ENCODE measurements around the gene ANKRD16.
"Not testable (repeated sequence)": the region's sequence is repeated elsewhere in the genome, so short reads cannot be mapped to it uniquely, and the experiment has no call there.

Gene ANKRD16

GRCh38 chr10:5921746-5922145, 32.1 kb upstream of the ANKRD16 start:
- Histone ChIP-seq H3K4me1 (ENCODE audit: control insufficient read depth in 2 of 2, insufficient read depth in 2 of 2, low read length in 2 of 2) (no peaks in the 10 kb centered on the region), H3K27me3 (ENCODE audit: control insufficient read depth in 2 of 2, insufficient read depth in 2 of 2, low read length in 2 of 2) (no peaks in the 10 kb centered on the region), H3K9ac (ENCODE audit: low read depth in 1 of 2, low read length in 2 of 2) (no peak overlapping the region), H3K4me3 (ENCODE audit: low read length in 2 of 2) (no peak overlapping the region), H3K27ac (ENCODE audit: low read depth in 2 of 2, low read length in 2 of 2) (no peak overlapping the region), H3K9me3 (ENCODE audit: control insufficient read depth in 2 of 2, low read length in 2 of 2) (no peaks in the 10 kb centered on the region), H3K36me3 (ENCODE audit: control insufficient read depth in 2 of 2, insufficient read depth in 2 of 2, low read length in 2 of 2) (peaks cover 80 to 84% of the 10 kb centered on the region in 2 donors)

GRCh38 chr10:5919568-5919967, 29.9 kb upstream of the ANKRD16 start:
- H3K4me3 ChIP-seq (ENCODE audit: low read length in 2 of 2) = no peak overlapping the region
- H3K9me3 ChIP-seq (ENCODE audit: control insufficient read depth in 2 of 2, low read length in 2 of 2) = no peaks in the 10 kb centered on the region
- H3K27me3 ChIP-seq (ENCODE audit: control insufficient read depth in 2 of 2, insufficient read depth in 2 of 2, low read length in 2 of 2) = no peaks in the 10 kb centered on the region
- H3K27ac ChIP-seq (ENCODE audit: low read depth in 2 of 2, low read length in 2 of 2) = no peak overlapping the region
- H3K36me3 ChIP-seq (ENCODE audit: control insufficient read depth in 2 of 2, insufficient read depth in 2 of 2, low read length in 2 of 2) = peaks cover 83 to 89% of the 10 kb centered on the region in 2 donors
- H3K9ac ChIP-seq (ENCODE audit: low read depth in 1 of 2, low read length in 2 of 2) = no peak overlapping the region
- no peaks in the 10 kb centered on the region for H3K4me1 ChIP-seq (ENCODE audit: control insufficient read depth in 2 of 2, insufficient read depth in 2 of 2, low read length in 2 of 2)

- Histone ChIP-seq H3K9me3 (ENCODE audit: control insufficient read depth in 2 of 2, low read length in 2 of 2) (no peaks in the 10 kb centered on the region), H3K4me3 (ENCODE audit: low read length in 2 of 2) (no peak overlapping the region), H3K36me3 (ENCODE audit: control insufficient read depth in 2 of 2, insufficient read depth in 2 of 2, low read length in 2 of 2) (peaks cover 83 to 89% of the 10 kb centered on the region in 2 donors), H3K27ac (ENCODE audit: low read depth in 2 of 2, low read length in 2 of 2) (no peak overlapping the region), H3K9ac (ENCODE audit: low read depth in 1 of 2, low read length in 2 of 2) (no peak overlapping the region), H3K27me3 (ENCODE audit: control insufficient read depth in 2 of 2, insufficient read depth in 2 of 2, low read length in 2 of 2) (no peaks in the 10 kb centered on the region), H3K4me1 (ENCODE audit: control insufficient read depth in 2 of 2, insufficient read depth in 2 of 2, low read length in 2 of 2) (no peaks in the 10 kb centered on the region)
These were observed 29.1 kb upstream of the ANKRD16 start for GRCh38 chr10:5918763-5919162.

DNA sequence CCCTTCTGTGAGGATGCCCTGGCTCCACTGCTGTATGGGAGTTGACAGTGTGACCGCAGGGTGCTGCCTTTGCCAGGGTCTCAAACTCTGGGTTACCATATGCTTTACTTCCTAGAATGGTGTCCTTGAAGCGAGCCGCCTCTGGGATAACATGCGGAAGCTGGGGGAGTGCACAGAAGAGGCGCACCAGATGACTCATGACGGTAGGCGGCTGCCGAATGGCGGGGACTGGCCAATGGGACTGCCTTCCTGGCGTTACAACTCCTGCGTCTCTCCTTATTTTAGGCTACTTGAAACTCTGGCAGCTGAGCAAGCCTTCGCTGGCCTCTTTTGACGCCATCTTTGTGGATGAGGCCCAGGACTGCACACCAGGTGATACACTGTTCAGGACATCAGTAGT, 27.6 kb upstream of the ANKRD16 start:
- H3K9ac ChIP-seq (ENCODE audit: low read depth in 1 of 2, low read length in 2 of 2) = no peak overlapping the region
- H3K27me3 ChIP-seq (ENCODE audit: control insufficient read depth in 2 of 2, insufficient read depth in 2 of 2, low read length in 2 of 2) = no peaks in the 10 kb centered on the region
- H3K27ac ChIP-seq (ENCODE audit: low read depth in 2 of 2, low read length in 2 of 2) = no peak overlapping the region
- H3K4me1 ChIP-seq (ENCODE audit: control insufficient read depth in 2 of 2, insufficient read depth in 2 of 2, low read length in 2 of 2) = no peaks in the 10 kb centered on the region
- peaks cover 84 to 89% of the 10 kb centered on the region in 2 donors for H3K36me3 ChIP-seq (ENCODE audit: control insufficient read depth in 2 of 2, insufficient read depth in 2 of 2, low read length in 2 of 2)
- H3K9me3 ChIP-seq (ENCODE audit: control insufficient read depth in 2 of 2, low read length in 2 of 2) = no peaks in the 10 kb centered on the region
- H3K4me3 ChIP-seq (ENCODE audit: low read length in 2 of 2) = no peak overlapping the region

DNA sequence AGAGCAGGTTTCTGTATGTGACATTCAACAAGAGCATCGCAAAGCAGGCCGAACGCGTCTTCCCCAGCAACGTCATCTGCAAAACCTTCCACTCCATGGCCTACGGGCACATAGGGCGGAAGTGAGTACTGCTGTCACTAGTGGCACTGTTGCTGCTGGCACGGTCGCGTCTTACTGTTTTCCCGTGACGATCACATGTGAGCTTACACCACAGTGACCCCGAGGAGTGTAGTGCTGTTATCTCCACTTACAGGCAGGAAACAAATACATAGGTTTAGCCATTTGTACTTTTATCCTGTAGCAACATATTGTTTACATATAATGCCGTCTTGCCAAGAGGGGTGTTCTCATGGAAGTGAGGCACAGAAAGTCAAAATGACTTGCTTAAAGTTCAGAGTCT, 25.8 kb upstream of the ANKRD16 start:
- peaks cover 83% of the 10 kb centered on the region in 2 donors for H3K36me3 ChIP-seq (ENCODE audit: control insufficient read depth in 2 of 2, insufficient read depth in 2 of 2, low read length in 2 of 2)
- no peak overlapping the region for H3K4me3 ChIP-seq (ENCODE audit: low read length in 2 of 2)
- H3K9ac ChIP-seq (ENCODE audit: low read depth in 1 of 2, low read length in 2 of 2) = no peak overlapping the region
- H3K27ac ChIP-seq (ENCODE audit: low read depth in 2 of 2, low read length in 2 of 2) = no peak overlapping the region
- H3K4me1 ChIP-seq (ENCODE audit: control insufficient read depth in 2 of 2, insufficient read depth in 2 of 2, low read length in 2 of 2) = no peaks in the 10 kb centered on the region
- H3K27me3 ChIP-seq (ENCODE audit: control insufficient read depth in 2 of 2, insufficient read depth in 2 of 2, low read length in 2 of 2) = no peaks in the 10 kb centered on the region
- H3K9me3 ChIP-seq (ENCODE audit: control insufficient read depth in 2 of 2, low read length in 2 of 2) = no peaks in the 10 kb centered on the region

GRCh38 chr10:5913736-5914135, 24.0 kb upstream of the ANKRD16 start:
- Histone ChIP-seq H3K9me3 (ENCODE audit: control insufficient read depth in 2 of 2, low read length in 2 of 2) (no peaks in the 10 kb centered on the region), H3K27ac (ENCODE audit: low read depth in 2 of 2, low read length in 2 of 2) (peak overlapping the region in 1 of 2 donors; percentile 2), H3K27me3 (ENCODE audit: control insufficient read depth in 2 of 2, insufficient read depth in 2 of 2, low read length in 2 of 2) (no peaks in the 10 kb centered on the region), H3K9ac (ENCODE audit: low read depth in 1 of 2, low read length in 2 of 2) (no peak overlapping the region), H3K4me1 (ENCODE audit: control insufficient read depth in 2 of 2, insufficient read depth in 2 of 2, low read length in 2 of 2) (no peaks in the 10 kb centered on the region), H3K4me3 (ENCODE audit: low read length in 2 of 2) (no peak overlapping the region), H3K36me3 (ENCODE audit: control insufficient read depth in 2 of 2, insufficient read depth in 2 of 2, low read length in 2 of 2) (peaks cover 88 to 94% of the 10 kb centered on the region in 2 donors)

DNA sequence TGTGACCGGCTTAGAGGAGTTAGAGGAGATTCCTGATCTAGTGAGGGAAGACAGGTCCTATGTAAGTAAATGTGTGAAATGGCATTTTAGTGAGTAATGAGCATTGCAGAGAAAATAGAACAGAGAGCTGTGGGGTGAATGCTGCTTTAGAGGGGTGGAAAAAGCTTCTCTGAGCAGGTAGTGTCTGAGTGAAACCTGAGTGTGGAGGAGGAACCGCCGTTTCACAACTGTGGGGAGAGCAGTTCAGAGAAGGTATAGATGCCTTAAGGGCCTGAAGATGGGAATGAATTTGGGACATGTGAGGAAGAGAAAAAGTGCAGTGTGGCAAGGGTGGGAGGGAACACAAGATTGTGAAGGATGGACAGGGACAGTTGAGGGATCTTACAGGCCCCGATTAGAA, 22.0 kb upstream of the ANKRD16 start:
- Histone ChIP-seq H3K36me3 (ENCODE audit: control insufficient read depth in 2 of 2, insufficient read depth in 2 of 2, low read length in 2 of 2) (peaks cover 69 to 83% of the 10 kb centered on the region in 2 donors), H3K27ac (ENCODE audit: low read depth in 2 of 2, low read length in 2 of 2) (no peak overlapping the region), H3K27me3 (ENCODE audit: control insufficient read depth in 2 of 2, insufficient read depth in 2 of 2, low read length in 2 of 2) (no peaks in the 10 kb centered on the region), H3K4me1 (ENCODE audit: control insufficient read depth in 2 of 2, insufficient read depth in 2 of 2, low read length in 2 of 2) (no peaks in the 10 kb centered on the region), H3K4me3 (ENCODE audit: low read length in 2 of 2) (no peak overlapping the region), H3K9ac (ENCODE audit: low read depth in 1 of 2, low read length in 2 of 2) (no peak overlapping the region), H3K9me3 (ENCODE audit: control insufficient read depth in 2 of 2, low read length in 2 of 2) (no peaks in the 10 kb centered on the region)

DNA sequence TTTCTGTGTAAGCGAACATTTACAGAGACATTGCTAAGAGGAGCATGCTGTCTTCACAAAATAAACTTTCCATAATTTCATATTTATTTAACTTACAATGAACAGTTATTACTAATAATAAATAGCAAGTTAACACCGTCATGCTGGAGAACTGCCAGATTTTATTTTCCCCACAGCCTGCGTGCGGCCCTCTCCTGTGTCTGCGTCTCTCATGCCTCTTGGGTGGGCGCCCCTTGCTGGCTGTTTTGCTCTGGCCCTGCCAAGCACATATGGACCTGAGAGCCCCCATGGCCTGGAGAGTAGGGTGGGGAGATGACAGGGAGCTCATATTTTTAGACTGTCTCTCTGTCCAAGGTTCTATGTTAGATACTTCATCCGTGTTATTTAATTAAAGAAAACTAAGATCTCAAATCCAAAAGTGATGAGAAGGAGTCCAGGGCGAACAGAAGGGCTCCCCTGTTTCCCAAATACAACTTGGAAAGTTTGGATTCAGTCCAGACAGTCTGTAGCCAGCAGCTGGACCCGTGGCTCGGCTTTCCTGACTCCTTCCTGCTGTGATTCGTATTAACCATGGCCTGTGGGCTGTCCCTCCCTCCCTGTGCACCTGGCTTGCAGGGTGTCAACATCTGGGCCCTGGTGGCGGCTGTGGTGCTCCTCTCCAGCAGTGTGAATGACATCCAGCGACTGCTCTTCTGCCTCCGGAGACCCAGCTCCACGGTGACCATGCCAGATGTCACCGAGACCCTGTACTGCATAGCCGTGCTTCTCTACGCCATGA, 20.8 kb upstream of the ANKRD16 start:
- Histone ChIP-seq H3K36me3 (ENCODE audit: control insufficient read depth in 2 of 2, insufficient read depth in 2 of 2, low read length in 2 of 2) (peaks cover 64 to 79% of the 10 kb centered on the region in 2 donors), H3K9me3 (ENCODE audit: control insufficient read depth in 2 of 2, low read length in 2 of 2) (no peaks in the 10 kb centered on the region), H3K27me3 (ENCODE audit: control insufficient read depth in 2 of 2, insufficient read depth in 2 of 2, low read length in 2 of 2) (no peaks in the 10 kb centered on the region), H3K4me3 (ENCODE audit: low read length in 2 of 2) (no peak overlapping the region), H3K9ac (ENCODE audit: low read depth in 1 of 2, low read length in 2 of 2) (no peak overlapping the region), H3K27ac (ENCODE audit: low read depth in 2 of 2, low read length in 2 of 2) (no peak overlapping the region), H3K4me1 (ENCODE audit: control insufficient read depth in 2 of 2, insufficient read depth in 2 of 2, low read length in 2 of 2) (no peaks in the 10 kb centered on the region)

DNA sequence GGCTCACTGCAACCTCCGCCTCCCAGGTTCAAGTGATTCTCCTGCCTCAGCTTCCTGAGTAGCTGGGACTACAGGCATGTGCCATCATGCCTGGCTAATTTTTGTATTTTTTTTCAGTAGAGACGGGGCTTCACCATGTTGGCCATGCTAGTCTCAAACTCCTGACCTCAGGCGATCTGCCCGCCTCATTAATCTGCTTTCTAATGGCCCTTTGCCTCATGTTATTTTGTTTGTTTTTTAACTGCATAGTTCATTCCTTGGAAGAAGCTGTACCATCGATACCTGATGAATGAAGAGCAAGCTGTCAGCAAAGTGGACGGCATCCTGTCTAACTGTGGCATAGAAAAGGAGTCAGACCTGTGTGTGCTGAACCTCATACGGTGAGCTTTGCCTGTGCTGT, 19.0 kb upstream of the ANKRD16 start:
- H3K36me3 ChIP-seq (ENCODE audit: control insufficient read depth in 2 of 2, insufficient read depth in 2 of 2, low read length in 2 of 2) = peaks cover 45 to 61% of the 10 kb centered on the region in 2 donors
- H3K4me3 ChIP-seq (ENCODE audit: low read length in 2 of 2); H3K9ac ChIP-seq (ENCODE audit: low read depth in 1 of 2, low read length in 2 of 2); H3K27ac ChIP-seq (ENCODE audit: low read depth in 2 of 2, low read length in 2 of 2); H3K27me3 ChIP-seq (ENCODE audit: control insufficient read depth in 2 of 2, insufficient read depth in 2 of 2, low read length in 2 of 2); H3K4me1 ChIP-seq (ENCODE audit: control insufficient read depth in 2 of 2, insufficient read depth in 2 of 2, low read length in 2 of 2); H3K9me3 ChIP-seq (ENCODE audit: control insufficient read depth in 2 of 2, low read length in 2 of 2): not testable (repeated sequence)

DNA sequence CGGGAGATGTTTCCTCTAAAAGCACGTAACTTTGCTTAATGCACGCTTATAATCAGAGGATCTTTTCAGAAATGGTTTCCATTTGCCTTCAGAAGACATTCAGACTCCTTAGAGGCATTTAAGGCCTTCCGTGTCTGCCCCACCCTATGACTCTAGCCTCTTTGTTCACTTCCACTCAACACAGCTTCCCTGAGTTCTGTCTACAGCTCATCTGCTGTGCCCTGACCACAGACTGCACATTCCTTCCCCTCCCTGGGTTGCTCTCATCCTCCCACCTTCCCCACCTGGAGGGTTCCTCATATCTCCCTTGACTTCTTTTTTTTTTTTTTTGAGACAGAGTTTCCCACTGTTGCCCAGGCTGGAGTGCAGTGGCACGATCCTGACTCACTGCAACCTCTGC, 17.0 kb upstream of the ANKRD16 start:
- H3K9me3 ChIP-seq (ENCODE audit: control insufficient read depth in 2 of 2, low read length in 2 of 2) = no peaks in the 10 kb centered on the region
- H3K4me1 ChIP-seq (ENCODE audit: control insufficient read depth in 2 of 2, insufficient read depth in 2 of 2, low read length in 2 of 2) = no peaks in the 10 kb centered on the region
- no peaks in the 10 kb centered on the region for H3K27me3 ChIP-seq (ENCODE audit: control insufficient read depth in 2 of 2, insufficient read depth in 2 of 2, low read length in 2 of 2)
- H3K36me3 ChIP-seq (ENCODE audit: control insufficient read depth in 2 of 2, insufficient read depth in 2 of 2, low read length in 2 of 2) = peaks cover 33 to 45% of the 10 kb centered on the region in 2 donors
- no peak overlapping the region for H3K4me3 ChIP-seq (ENCODE audit: low read length in 2 of 2)
- no peak overlapping the region for H3K27ac ChIP-seq (ENCODE audit: low read depth in 2 of 2, low read length in 2 of 2)
- H3K9ac ChIP-seq (ENCODE audit: low read depth in 1 of 2, low read length in 2 of 2) = no peak overlapping the region

Measured in mucosa of rectum (tissue), 2 donors.